Mucosa of rectum (tissue), 2 donors: ENCODE results near the gene SLC9A9.

ENCODE experiments used
- H3K27ac ChIP-seq, 2 donors: one replicate each; pipeline ENCODE4 v1.7.0; 2013; ENCODE audit warnings: inconsistent platforms in 2 of 2, low read depth in 2 of 2, low read length in 2 of 2
- H3K27me3 ChIP-seq, 2 donors: one replicate each; pipeline ENCODE4 v1.7.0; 2013; ENCODE audit warnings: low read length in 2 of 2; ENCODE audit not compliant: control insufficient read depth in 2 of 2, insufficient read depth in 2 of 2
- H3K36me3 ChIP-seq, 2 donors: one replicate each; pipeline ENCODE4 v1.7.0; 2013; ENCODE audit warnings: low read length in 2 of 2; ENCODE audit not compliant: control insufficient read depth in 2 of 2, insufficient read depth in 2 of 2
- H3K4me1 ChIP-seq, 2 donors: one replicate each; pipeline ENCODE4 v1.7.0; 2013; ENCODE audit warnings: low read length in 2 of 2, mild to moderate bottlenecking in 1 of 2; ENCODE audit not compliant: control insufficient read depth in 2 of 2, insufficient read depth in 2 of 2
- H3K4me3 ChIP-seq, 2 donors: one replicate each; pipeline ENCODE4 v1.7.0; 2013; ENCODE audit warnings: low read length in 2 of 2
- H3K9ac ChIP-seq, 2 donors: one replicate each; pipeline ENCODE4 v1.7.0; 2013; ENCODE audit warnings: low read length in 2 of 2, low read depth in 1 of 2, mild to moderate bottlenecking in 1 of 2
- H3K9me3 ChIP-seq, 2 donors: one replicate each; pipeline ENCODE4 v1.7.0; 2013; ENCODE audit warnings: low read length in 2 of 2; ENCODE audit not compliant: control insufficient read depth in 2 of 2
- donor health status: healthy.
- donor health status: Normal muscosa, but diverticular disease.

Gene SLC9A9

DNA sequence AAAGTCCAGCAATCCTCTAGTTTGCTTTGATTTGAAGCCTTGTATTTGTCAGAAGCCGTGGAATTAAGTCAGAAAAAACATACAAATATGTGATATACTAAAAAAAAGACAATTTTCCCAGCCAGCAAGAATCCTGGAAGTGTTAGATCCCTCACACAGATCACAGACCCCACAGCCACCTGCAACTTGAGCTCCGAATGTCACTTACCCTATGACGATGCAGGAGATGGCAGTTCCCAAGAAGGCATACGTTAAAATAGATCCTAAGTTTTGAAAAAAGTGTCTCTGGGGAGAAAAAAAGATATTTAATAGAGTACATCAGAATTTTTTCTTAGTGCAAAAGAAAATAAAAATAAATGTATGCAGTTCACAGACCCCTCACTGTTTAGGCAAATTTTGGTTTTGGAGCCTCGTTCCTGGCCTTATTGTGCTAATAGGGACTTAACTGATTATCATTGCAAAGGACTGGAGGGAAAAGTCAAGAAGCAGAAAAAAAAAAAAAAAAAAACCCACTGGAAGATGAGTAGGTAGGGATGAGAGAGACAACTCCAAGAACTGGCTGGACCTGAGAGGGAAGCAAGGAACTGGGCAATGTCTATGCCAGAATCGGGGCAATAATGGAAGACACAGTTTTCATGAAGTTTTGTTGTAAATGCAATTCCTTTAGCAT, 53.3 kb downstream of the SLC9A9 start:
- Histone ChIP-seq H3K4me3 (no peak overlapping the region), H3K36me3 (no peaks in the 10 kb centered on the region), H3K27ac (no peak overlapping the region), H3K27me3 (no peaks in the 10 kb centered on the region), H3K9me3 (no peaks in the 10 kb centered on the region), H3K9ac (no peak overlapping the region), H3K4me1 (no peaks in the 10 kb centered on the region)

DNA sequence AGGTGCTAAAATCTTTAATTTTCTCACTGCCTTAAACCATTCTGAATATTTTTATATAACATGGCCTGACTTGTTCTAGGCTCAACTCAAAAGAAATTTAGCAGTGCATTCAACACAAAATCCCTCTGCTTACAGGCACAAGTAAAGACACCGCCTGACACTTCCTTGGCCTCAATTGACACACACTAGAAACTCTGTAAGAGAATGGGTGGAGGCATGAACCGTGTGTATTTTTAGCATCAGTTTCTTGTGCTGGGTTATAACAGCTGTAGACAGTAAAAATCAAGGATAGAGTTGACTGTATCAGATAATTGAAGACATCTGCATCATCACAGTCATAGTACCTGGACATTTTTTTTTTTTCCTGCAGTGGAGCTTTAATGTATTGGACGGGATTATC, 54.3 kb downstream of the SLC9A9 start:
- Histone ChIP-seq H3K27ac (no peak overlapping the region), H3K9ac (no peak overlapping the region), H3K27me3 (no peaks in the 10 kb centered on the region), H3K36me3 (no peaks in the 10 kb centered on the region), H3K4me1 (no peaks in the 10 kb centered on the region), H3K4me3 (no peak overlapping the region), H3K9me3 (no peaks in the 10 kb centered on the region)

DNA sequence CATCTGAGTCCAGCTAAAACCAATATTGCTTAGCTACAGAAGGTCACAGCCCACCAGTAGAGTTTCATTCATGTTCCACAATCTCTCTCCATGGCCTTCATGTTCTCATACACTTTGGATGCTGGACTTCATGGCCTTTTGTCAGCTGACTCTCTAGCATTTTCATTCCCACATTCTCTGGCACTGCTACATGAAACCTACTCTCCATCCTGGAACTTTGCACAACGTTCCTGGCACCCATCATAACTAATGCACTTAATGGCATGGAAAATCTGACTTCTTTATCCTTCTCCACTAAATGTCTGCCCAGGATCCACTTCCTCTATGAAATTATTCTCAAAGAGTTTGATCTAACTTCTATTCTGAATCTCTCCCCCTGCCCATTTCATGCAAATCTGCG, 56.9 kb downstream of the SLC9A9 start:
- Histone ChIP-seq H3K27ac (no peak overlapping the region), H3K4me3 (no peak overlapping the region), H3K9me3 (no peaks in the 10 kb centered on the region), H3K36me3 (no peaks in the 10 kb centered on the region), H3K9ac (no peak overlapping the region), H3K27me3 (no peaks in the 10 kb centered on the region), H3K4me1 (peaks cover 0 to 2% of the 10 kb centered on the region in 2 donors)

DNA sequence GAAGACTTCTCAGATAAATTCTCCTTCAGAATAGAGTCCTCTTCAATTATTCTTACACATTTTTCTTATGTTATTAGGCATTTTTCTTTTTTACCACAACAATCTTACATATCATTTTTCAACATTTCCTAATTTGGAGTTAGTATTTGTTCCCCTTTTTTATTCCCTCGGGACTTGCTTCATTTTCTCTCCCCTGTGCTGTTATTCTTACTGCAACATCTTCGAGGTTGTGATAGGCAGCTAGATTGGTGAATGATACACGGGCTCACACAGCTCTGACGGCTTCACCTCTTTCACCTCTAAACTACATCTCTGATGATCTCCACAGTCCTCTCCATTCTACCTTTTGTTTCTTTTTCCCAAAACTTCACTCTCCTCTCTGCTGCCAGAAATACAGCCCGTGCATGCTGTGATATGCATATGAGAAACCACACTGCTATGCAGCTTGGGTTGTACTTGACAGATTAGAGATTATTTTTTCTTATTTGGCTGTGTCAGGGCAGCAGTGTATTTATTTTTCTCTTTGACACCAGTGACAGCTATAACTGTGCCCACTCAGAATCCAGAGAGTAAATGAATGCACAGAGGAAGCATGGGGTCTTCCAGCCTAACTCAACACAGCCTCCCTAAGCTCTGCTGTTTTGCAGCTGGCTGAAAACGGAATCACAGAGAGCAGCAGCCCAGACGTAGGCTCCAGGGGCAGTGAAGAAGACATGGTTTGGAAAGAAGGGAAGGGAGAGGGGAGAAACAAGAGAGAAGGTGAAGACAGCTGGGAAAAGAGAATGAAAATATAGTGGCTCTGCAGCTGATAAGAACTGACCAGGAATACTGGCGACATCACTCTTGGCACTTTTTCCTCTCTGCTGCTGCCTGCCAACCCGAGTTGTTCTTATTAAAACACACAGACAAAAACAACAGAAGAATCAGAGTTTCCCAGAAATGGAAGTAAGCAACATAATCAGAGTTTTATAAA, 61.8 kb downstream of the SLC9A9 start:
- H3K27ac ChIP-seq: no peak overlapping the region
- H3K9me3 ChIP-seq: no peaks in the 10 kb centered on the region
- peak overlapping the region in 1 of 2 donors; percentile 27 for H3K4me3 ChIP-seq
- H3K36me3 ChIP-seq: no peaks in the 10 kb centered on the region
- no peak overlapping the region for H3K9ac ChIP-seq
- peaks cover 0 to 2% of the 10 kb centered on the region in 2 donors for H3K4me1 ChIP-seq
- H3K27me3 ChIP-seq: no peaks in the 10 kb centered on the region

DNA sequence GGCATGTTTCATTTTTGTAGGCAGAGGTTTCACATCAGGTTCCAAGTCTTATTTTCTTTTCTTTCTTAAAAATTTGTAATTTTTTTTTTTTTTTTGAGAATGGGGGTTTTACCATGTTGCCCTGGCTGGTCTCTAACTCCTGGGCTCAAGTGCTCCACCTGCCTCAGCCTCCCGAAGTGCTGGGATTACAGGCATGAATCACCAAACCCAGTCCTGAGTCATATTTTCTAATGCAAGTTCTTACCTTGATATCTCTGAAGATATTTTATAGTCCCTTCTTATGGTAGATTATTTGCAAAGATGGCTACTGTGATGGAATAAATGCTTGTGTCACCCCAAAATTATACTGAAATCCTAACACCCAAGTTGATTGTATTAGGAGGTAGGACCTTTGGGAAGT, 63.8 kb downstream of the SLC9A9 start:
- H3K4me1 ChIP-seq: peaks cover 0 to 2% of the 10 kb centered on the region in 2 donors
- H3K9me3 ChIP-seq: no peaks in the 10 kb centered on the region
- H3K27me3 ChIP-seq: no peaks in the 10 kb centered on the region
- H3K27ac ChIP-seq: no peak overlapping the region
- H3K36me3 ChIP-seq: no peaks in the 10 kb centered on the region
- no peak overlapping the region for H3K9ac ChIP-seq
- H3K4me3 ChIP-seq: no peak overlapping the region

DNA sequence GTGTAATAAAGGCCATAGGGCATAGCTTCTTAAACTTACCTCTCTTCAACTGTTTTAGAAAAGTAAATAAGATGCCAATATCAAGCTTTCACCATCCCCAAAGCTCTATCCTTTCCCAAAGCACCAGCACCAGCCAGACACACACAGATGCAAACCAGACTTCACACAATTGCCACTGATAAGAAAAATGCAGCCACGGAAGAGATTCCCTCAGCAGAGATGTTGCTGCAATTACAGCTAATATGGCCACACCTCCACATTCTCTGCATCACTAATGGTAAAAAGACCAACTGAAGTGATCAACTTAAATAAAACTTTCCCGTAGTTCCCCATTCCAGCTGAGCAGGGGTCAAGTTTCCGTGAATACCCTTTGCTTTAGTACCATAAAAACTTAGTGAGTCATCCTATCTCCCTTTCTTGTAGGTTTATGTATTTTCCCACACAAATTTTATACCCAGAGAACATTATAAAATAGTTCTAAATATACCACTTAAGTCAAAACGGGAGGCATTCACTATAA, 64.4 kb downstream of the SLC9A9 start:
- no peaks in the 10 kb centered on the region for H3K36me3 ChIP-seq
- peaks cover 0 to 2% of the 10 kb centered on the region in 2 donors for H3K4me1 ChIP-seq
- no peaks in the 10 kb centered on the region for H3K27me3 ChIP-seq
- H3K9me3 ChIP-seq: no peaks in the 10 kb centered on the region
- H3K4me3 ChIP-seq: no peak overlapping the region
- no peak overlapping the region for H3K9ac ChIP-seq
- no peak overlapping the region for H3K27ac ChIP-seq

DNA sequence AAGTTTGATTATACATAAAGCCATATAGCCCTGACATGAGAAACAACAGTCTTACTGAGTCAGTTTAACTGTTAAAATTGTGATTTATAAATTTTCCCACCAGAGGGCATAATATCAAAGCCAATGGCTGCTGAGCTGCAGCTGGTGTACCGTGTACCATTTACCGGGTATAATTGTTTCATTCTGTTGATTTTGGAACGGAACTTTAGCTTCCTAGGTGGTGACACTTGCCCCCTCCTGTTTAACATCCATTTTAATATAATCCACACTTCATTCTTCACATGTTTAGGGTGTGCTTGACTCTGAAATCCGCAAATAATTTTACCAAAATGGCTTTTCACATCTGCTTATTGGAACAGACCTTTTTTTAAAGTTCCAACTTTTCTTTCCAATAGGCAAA, 72.8 kb downstream of the SLC9A9 start:
- no peaks in the 10 kb centered on the region for H3K36me3 ChIP-seq
- no peak overlapping the region for H3K27ac ChIP-seq
- no peaks in the 10 kb centered on the region for H3K9me3 ChIP-seq
- no peak overlapping the region for H3K4me3 ChIP-seq
- H3K4me1 ChIP-seq: no peaks in the 10 kb centered on the region
- H3K9ac ChIP-seq: no peak overlapping the region
- H3K27me3 ChIP-seq: no peaks in the 10 kb centered on the region

DNA sequence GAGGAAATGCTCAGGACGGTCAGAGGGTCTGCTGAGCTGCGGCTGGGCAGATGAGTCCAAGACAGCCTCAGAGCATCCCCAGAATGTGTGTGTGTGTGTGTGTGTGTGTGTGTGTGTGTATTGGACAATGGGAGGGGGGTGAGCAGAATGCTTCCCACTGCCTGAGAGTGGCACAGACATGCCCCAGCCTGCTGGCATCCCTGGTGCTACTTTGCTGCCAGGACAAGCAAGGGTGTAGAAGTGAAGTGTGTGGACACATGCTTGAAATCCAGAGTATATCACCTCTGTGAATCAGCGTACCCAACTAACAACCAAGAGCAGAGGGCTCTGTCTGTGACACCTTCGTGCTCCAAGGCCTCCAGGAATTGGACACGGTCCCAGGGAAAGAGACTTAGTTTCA, 76.3 kb downstream of the SLC9A9 start:
- Histone ChIP-seq H3K4me1 (no peaks in the 10 kb centered on the region), H3K9ac (no peak overlapping the region), H3K36me3 (no peaks in the 10 kb centered on the region), H3K9me3 (no peaks in the 10 kb centered on the region), H3K27ac (no peak overlapping the region), H3K4me3 (no peak overlapping the region), H3K27me3 (no peaks in the 10 kb centered on the region)

DNA sequence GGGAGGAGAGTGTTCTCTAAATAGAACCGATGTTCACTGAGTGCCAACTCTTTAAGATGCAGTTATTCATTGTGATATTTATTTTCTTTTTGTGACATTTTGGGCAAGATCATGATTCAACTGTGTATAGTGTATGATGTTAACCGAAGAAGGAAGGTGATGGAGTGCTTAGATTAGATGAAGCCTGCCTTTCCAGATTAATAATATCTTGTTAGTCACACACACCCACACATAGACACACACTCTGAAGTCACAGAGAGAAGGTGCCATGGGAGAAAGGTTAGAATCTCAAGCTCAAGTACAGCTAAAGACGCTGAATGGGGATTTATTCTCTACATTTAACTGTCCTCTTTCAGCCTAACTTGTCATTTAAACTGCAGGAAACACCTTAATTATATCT, 77.0 kb downstream of the SLC9A9 start:
- Histone ChIP-seq H3K27ac (no peak overlapping the region), H3K9me3 (no peaks in the 10 kb centered on the region), H3K4me3 (no peak overlapping the region), H3K36me3 (no peaks in the 10 kb centered on the region), H3K9ac (no peak overlapping the region), H3K27me3 (no peaks in the 10 kb centered on the region), H3K4me1 (no peaks in the 10 kb centered on the region)

DNA sequence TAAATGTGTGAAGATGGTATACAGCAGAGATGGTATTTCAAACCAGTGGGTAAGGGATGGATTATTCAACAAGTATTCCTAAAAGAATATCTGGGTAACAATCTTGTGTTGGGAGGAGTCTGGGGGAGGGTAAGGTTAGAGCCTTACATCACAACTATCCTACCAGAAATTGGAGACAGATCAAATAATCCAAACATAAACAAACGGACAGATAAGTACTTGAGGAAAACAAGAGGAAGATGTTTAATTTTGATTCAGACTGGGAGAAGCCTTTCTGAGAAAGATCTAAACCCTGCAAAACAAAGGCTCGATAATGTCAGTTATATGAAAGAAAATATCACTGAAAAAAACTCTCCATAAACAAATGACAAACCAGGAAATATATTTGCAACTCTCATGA, 77.9 kb downstream of the SLC9A9 start:
- Histone ChIP-seq H3K9me3 (no peaks in the 10 kb centered on the region), H3K27ac (no peak overlapping the region), H3K4me1 (no peaks in the 10 kb centered on the region), H3K36me3 (no peaks in the 10 kb centered on the region), H3K4me3 (no peak overlapping the region), H3K9ac (no peak overlapping the region), H3K27me3 (no peaks in the 10 kb centered on the region)
